Keratinocyte (primary cell): ENCODE results near the gene ZNF248. TPM values are rescaled to one million over a fixed set of nuclear protein-coding genes. Genes with fewer than 3 reads are reported as not detected.

Experiments
- DNase-seq: peaks from one replicate; pipeline ENCODE4 v3.0.0-alpha.2; 2011; ENCODE audit warnings: low read depth, missing footprints, low spot score
- FAIRE-seq: peaks from 2 replicates; lab custom pipeline; 2011; peaks lifted over from hg19 to GRCh38; lab: Jason Lieb, UNC
- H2AFZ ChIP-seq: 2 replicates; pipeline ENCODE4 v1.6.0; 2012; ENCODE audit warnings: low read length, control low read depth, inconsistent platforms; ENCODE audit not compliant: control insufficient read depth
- H3K27ac ChIP-seq: 2 replicates; pipeline ENCODE4 v1.5.1; 2011; ENCODE audit warnings: low read length; ENCODE audit not compliant: control insufficient read depth, insufficient read depth
- H3K27me3 ChIP-seq: 3 replicates; pipeline ENCODE4 v1.6.0; 2011; ENCODE audit warnings: low read length; ENCODE audit not compliant: control insufficient read depth, insufficient read depth; ENCODE audit errors: extremely low read depth
- H3K36me3 ChIP-seq, 2 experiments: 2 replicates in 1 of 2; 3 replicates in 1 of 2; pipeline ENCODE4 v1.5.1; 2011; ENCODE audit warnings: low read length in 2 of 2, mild to moderate bottlenecking in 1 of 2; ENCODE audit not compliant: control insufficient read depth in 2 of 2, insufficient read depth in 2 of 2; ENCODE audit errors: extremely low read depth in 1 of 2
- H3K4me1 ChIP-seq: 3 replicates; pipeline ENCODE4 v1.5.1; 2011; ENCODE audit warnings: low read length; ENCODE audit not compliant: control insufficient read depth, insufficient read depth; ENCODE audit errors: extremely low read depth
- H3K4me2 ChIP-seq: 3 replicates; pipeline ENCODE4 v1.6.0; 2011; ENCODE audit warnings: low read depth, low read length; ENCODE audit not compliant: control insufficient read depth, insufficient read depth; ENCODE audit errors: extremely low read depth
- H3K4me3 ChIP-seq, 3 experiments: fragments of 200-600 bp in 1 of 3; sonication (generic) in 1 of 3; 2 replicates in 2 of 3; 3 replicates in 1 of 3; pipeline ENCODE4 v1.5.1; 2011 to 2016; ENCODE audit warnings: low read length in 3 of 3, mild to moderate bottlenecking in 3 of 3, control low read depth in 2 of 3, inconsistent platforms in 1 of 3, low read depth in 1 of 3, mixed read lengths in 1 of 3, mixed run types in 1 of 3, moderate library complexity in 1 of 3; ENCODE audit not compliant: control insufficient read depth in 2 of 3, insufficient read depth in 2 of 3; ENCODE audit errors: extremely low read depth in 1 of 3
- H3K79me2 ChIP-seq: 2 replicates; pipeline ENCODE4 v1.6.0; 2012; ENCODE audit warnings: low read length; ENCODE audit not compliant: control insufficient read depth, insufficient read depth
- H3K9ac ChIP-seq: 3 replicates; pipeline ENCODE4 v1.6.0; 2011; ENCODE audit warnings: low read length; ENCODE audit not compliant: control insufficient read depth, insufficient read depth; ENCODE audit errors: extremely low read depth
- H3K9me1 ChIP-seq: 3 replicates; pipeline ENCODE4 v1.6.0; 2011; ENCODE audit warnings: low read length; ENCODE audit not compliant: control insufficient read depth, insufficient read depth; ENCODE audit errors: extremely low read depth
- H3K9me3 ChIP-seq: 2 replicates; pipeline ENCODE4 v1.5.1; 2012; ENCODE audit warnings: low read depth, low read length; ENCODE audit not compliant: control insufficient read depth
- H4K20me1 ChIP-seq: 3 replicates; pipeline ENCODE4 v1.6.0; 2011; ENCODE audit warnings: low read length; ENCODE audit not compliant: control insufficient read depth, insufficient read depth; ENCODE audit errors: extremely low read depth
- EZH2 ChIP-seq: IDR thresholded peaks from one replicate; pipeline ENCODE4 v1.6.1; 2012; ENCODE audit warnings: inconsistent platforms, mild to moderate bottlenecking, low read length, moderate library complexity
- dilution Hi-C: fragments of 300-500 bp; cut with MboI; formaldehyde crosslinking; loops from one replicate; pipeline ENCODE4 v1.7.0; 2020; ENCODE audit warnings: low sequenced_read_pairs; ENCODE audit not compliant: extremely low pct_ligation_motif_present
- polyA plus RNA-seq, 5 experiments: library from polyadenylated mRNA; depleted of rRNA in 3 of 5; stranded (reverse) in 3 of 5; stranded (forward) in 1 of 5; unstranded in 1 of 5; fragments of >200 nt; gene quantifications; 1 replicate in 1 of 5; 2 replicates in 3 of 5; 3 replicates in 1 of 5; pipeline versions ENCODE4 v1.2.1 to v1.2.3, GENCODE V29; 2011 to 2012; ENCODE audit warnings: missing spikeins in 2 of 5, low read depth in 1 of 5, low replicate concordance in 1 of 5
- TF ChIP-seq, protein P1 (sequence below), 3 experiments: IDR thresholded peaks in 1 of 3; conservative IDR thresholded peaks in 1 of 3; optimal IDR thresholded peaks in 1 of 3; 2 replicates in 2 of 3; 3 replicates in 1 of 3; pipeline versions ENCODE3 to v1.5.1; 2011; ENCODE audit warnings: low read length in 3 of 3, mild to moderate bottlenecking in 3 of 3, moderate library complexity in 2 of 3, control low read depth in 1 of 3, inconsistent platforms in 1 of 3; ENCODE audit not compliant: insufficient read depth in 2 of 3; ENCODE audit errors: extremely low read depth in 1 of 3

ZNF248 gene
- polyA plus RNA-seq, 1 donor (not counting 4 experiments of a cell fraction or from before 2014, with no cell fraction given) = 4.9 TPM

DNA sequence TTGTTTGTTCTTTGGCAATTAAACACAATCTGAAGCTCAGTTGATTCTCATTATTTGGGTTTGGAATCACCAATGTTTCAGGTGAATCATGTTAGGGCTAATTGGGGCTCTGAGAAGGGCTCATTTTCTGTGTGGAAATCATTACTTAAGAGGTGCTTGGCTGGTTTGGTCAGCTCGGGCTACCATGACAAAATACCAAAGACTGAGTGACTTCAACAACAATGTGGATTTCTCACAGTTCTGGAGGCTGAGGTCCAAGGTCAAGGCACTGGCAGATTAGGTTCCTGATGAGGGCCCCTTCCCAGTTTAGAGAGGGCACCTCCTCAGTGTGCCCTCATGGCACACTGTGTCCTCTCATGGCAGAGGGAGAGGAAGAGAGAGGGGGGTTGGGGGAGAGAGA lies 121.3 kb downstream of the ZNF248 start:
- dilution Hi-C loops = no loop called here
- H3K4me1 ChIP-seq = no peaks in the 10 kb centered on the region
- no peak overlapping the region for H3K4me3 ChIP-seq
- DNase-seq (no peak), FAIRE-seq (no peak)
- H3K9me1 ChIP-seq = no peaks in the 10 kb centered on the region
- H3K4me2 ChIP-seq = no peak overlapping the region
- no peak overlapping the region for H3K9ac ChIP-seq
- no peaks in the 10 kb centered on the region for H3K27me3 ChIP-seq
- no peak for TF ChIP-seq EZH2
- TF ChIP-seq, protein P1, sequence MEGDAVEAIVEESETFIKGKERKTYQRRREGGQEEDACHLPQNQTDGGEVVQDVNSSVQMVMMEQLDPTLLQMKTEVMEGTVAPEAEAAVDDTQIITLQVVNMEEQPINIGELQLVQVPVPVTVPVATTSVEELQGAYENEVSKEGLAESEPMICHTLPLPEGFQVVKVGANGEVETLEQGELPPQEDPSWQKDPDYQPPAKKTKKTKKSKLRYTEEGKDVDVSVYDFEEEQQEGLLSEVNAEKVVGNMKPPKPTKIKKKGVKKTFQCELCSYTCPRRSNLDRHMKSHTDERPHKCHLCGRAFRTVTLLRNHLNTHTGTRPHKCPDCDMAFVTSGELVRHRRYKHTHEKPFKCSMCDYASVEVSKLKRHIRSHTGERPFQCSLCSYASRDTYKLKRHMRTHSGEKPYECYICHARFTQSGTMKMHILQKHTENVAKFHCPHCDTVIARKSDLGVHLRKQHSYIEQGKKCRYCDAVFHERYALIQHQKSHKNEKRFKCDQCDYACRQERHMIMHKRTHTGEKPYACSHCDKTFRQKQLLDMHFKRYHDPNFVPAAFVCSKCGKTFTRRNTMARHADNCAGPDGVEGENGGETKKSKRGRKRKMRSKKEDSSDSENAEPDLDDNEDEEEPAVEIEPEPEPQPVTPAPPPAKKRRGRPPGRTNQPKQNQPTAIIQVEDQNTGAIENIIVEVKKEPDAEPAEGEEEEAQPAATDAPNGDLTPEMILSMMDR (optimal IDR thresholded peaks at IDR 0.05 in 1 of 3, IDR thresholded peaks at IDR 0.05 in 1 of 3, conservative IDR thresholded peaks at IDR 0.05 in 1 of 3; ENCODE audit: extremely low read depth in 1 of 3, insufficient read depth in 2 of 3, low read length in 3 of 3) = no peak
- H3K79me2 ChIP-seq = no peaks in the 10 kb centered on the region
- no peak overlapping the region for H2AFZ ChIP-seq
- H4K20me1 ChIP-seq = no peaks in the 10 kb centered on the region
- H3K27ac ChIP-seq = no peak overlapping the region
- peaks cover 2% of the 10 kb centered on the region for H3K9me3 ChIP-seq
- H3K36me3 ChIP-seq = no peaks in the 10 kb centered on the region

DNA sequence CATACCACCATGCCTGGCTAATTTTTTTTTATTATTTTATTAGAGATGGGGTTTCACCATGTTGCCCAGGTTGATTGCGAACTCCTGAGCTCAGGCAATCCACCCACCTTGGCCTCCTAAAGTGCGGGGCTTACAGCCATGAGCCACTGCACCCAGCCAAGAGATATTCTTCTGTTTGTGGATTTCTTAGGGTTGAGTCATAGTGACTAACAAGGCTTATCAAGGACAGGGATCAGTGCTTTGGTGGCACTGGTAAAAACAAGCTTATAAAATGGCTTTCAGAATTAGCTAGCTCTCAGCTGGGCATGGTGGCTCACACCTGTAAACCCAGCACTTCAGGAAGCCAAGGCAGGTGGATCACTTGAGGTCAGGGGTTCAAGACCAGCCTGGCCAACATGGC lies 122.4 kb downstream of the ZNF248 start:
- no peaks in the 10 kb centered on the region for H3K4me1 ChIP-seq
- H3K27me3 ChIP-seq = no peaks in the 10 kb centered on the region
- H2AFZ ChIP-seq = no peak overlapping the region
- no peak overlapping the region for H3K27ac ChIP-seq
- no peak overlapping the region for H3K4me3 ChIP-seq
- TF ChIP-seq EZH2 = no peak
- TF ChIP-seq, protein P1 (optimal IDR thresholded peaks at IDR 0.05 in 1 of 3, IDR thresholded peaks at IDR 0.05 in 1 of 3, conservative IDR thresholded peaks at IDR 0.05 in 1 of 3; ENCODE audit: extremely low read depth in 1 of 3, insufficient read depth in 2 of 3, low read length in 3 of 3) = no peak
- H3K4me2 ChIP-seq = no peak overlapping the region
- dilution Hi-C loops = no loop called here
- H3K79me2 ChIP-seq = no peaks in the 10 kb centered on the region
- no peaks in the 10 kb centered on the region for H4K20me1 ChIP-seq
- no peak for DNase-seq
- FAIRE-seq = no peak
- H3K9ac ChIP-seq = no peak overlapping the region
- H3K9me3 ChIP-seq = peaks cover 2% of the 10 kb centered on the region
- no peaks in the 10 kb centered on the region for H3K9me1 ChIP-seq
- H3K36me3 ChIP-seq = no peaks in the 10 kb centered on the region

Other genes with a start within 250 kb of the ZNF248 start
- 1.6 to 2.7 TPM (median 2.4 TPM) in 3 replicates for gene ZNF25, start 119.0 kb upstream of the ZNF248 start, polyA plus RNA-seq
- 8.9 to 14.3 TPM (median 12.3 TPM) in 3 replicates for gene ZNF33A, start 153.1 kb upstream of the ZNF248 start, polyA plus RNA-seq
- 5.4 to 8.7 TPM (median 6.9 TPM) in 3 replicates for gene ZNF37A, start 236.7 kb upstream of the ZNF248 start, polyA plus RNA-seq